HG02943 (cell line): Measurements from ENCODE around the gene HIPK2.

Experiments used
- ATAC-seq: cut with Tn5 transposase; IDR thresholded peaks from one replicate; pipeline ENCODE4 v1.9.1; 2021; ENCODE audit warnings: mild to moderate bottlenecking, low read depth, moderate library complexity; ENCODE audit not compliant: unreplicated experiment

HIPK2 gene

GRCh38 chr7:139784648-139785047 lies 6.8 kb upstream of the HIPK2 start:
- ATAC-seq = no peak

GRCh38 chr7:139783647-139784385 lies 6.0 kb upstream of the HIPK2 start:
- no peak for ATAC-seq

GRCh38 chr7:139782932-139783331 lies 5.1 kb upstream of the HIPK2 start:
- ATAC-seq = no peak

- no peak for ATAC-seq
These were observed 486 bp downstream of the HIPK2 start for GRCh38 chr7:139777133-139777891.

GRCh38 chr7:139776486-139777132 lies 1.2 kb downstream of the HIPK2 start:
- ATAC-seq = no peak

GRCh38 chr7:139775829-139776266 lies 1.9 kb downstream of the HIPK2 start:
- no peak for ATAC-seq

GRCh38 chr7:139774376-139774775 lies 3.4 kb downstream of the HIPK2 start:
- no peak for ATAC-seq

GRCh38 chr7:139773371-139773770 lies 4.4 kb downstream of the HIPK2 start:
- no peak for ATAC-seq

- no peak for ATAC-seq
These were observed 4.9 kb downstream of the HIPK2 start for GRCh38 chr7:139772873-139773272.

- no peak for ATAC-seq
These were observed 5.7 kb downstream of the HIPK2 start for GRCh38 chr7:139772115-139772514.

- no peak for ATAC-seq
These were observed 6.5 kb downstream of the HIPK2 start for GRCh38 chr7:139771001-139771956.

GRCh38 chr7:139769761-139770160 lies 8.0 kb downstream of the HIPK2 start:
- ATAC-seq = no peak

- ATAC-seq = no peak
These were observed 8.7 kb downstream of the HIPK2 start for GRCh38 chr7:139769066-139769465.

- no peak for ATAC-seq
These were observed 9.5 kb downstream of the HIPK2 start for GRCh38 chr7:139768249-139768824.

- peak; percentile 80 for ATAC-seq
These were observed 10.2 kb downstream of the HIPK2 start for GRCh38 chr7:139767561-139767982.

GRCh38 chr7:139765143-139765542 lies 12.7 kb downstream of the HIPK2 start:
- no peak for ATAC-seq

GRCh38 chr7:139763330-139763729 lies 14.5 kb downstream of the HIPK2 start:
- ATAC-seq = no peak

- no peak for ATAC-seq
These were observed 14.9 kb downstream of the HIPK2 start for GRCh38 chr7:139762886-139763285.

GRCh38 chr7:139758388-139758787 lies 19.4 kb downstream of the HIPK2 start:
- no peak for ATAC-seq

GRCh38 chr7:139757968-139758367 lies 19.8 kb downstream of the HIPK2 start:
- no peak for ATAC-seq
